Measurements from ENCODE around the gene STK38.
"Not testable (repeated sequence)": the region's sequence is repeated elsewhere in the genome, so short reads cannot be mapped to it uniquely, and the experiment has no call there.

The STK38 gene

GRCh38 chr6:36452897-36453296 is 94.4 kb downstream of the STK38 start:
- H3K27me3 ChIP-seq (ENCODE audit: control insufficient read depth in 5 of 5, insufficient read depth in 4 of 5, low read length in 5 of 5); H3K4me1 ChIP-seq (ENCODE audit: control insufficient read depth in 5 of 5, insufficient read depth in 5 of 5, low read length in 5 of 5); H3K4me3 ChIP-seq (ENCODE audit: low read depth in 1 of 5, low read length in 5 of 5); H3K9ac ChIP-seq (ENCODE audit: low read length in 5 of 5); H3K27ac ChIP-seq (ENCODE audit: low read depth, low read length); H3K9me3 ChIP-seq (ENCODE audit: control insufficient read depth in 5 of 5, low read length in 5 of 5): not testable (repeated sequence)
- peaks cover 0 to 21% (median 2%) of the 10 kb centered on the region in 5 donors for H3K36me3 ChIP-seq (ENCODE audit: control insufficient read depth in 5 of 5, insufficient read depth in 5 of 5, low read length in 5 of 5)

DNA sequence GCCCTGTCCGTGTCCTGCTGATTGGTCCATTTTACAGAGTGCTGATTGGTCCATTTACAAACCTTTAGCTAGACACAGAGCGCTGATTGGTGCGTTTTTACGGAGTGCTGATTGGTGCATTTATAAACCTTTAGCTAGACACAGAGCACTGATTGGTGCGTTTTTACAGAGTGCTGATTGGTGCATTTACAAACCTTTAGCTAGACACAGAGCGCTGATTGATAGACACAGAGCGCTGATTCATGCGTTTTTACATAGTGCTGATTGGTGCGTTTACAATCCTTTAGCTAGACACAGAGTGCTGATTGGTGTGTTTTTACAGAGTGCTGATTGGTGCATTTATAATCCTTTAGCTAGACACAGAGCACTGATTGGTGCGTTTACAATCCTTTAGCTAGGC is 98.1 kb downstream of the STK38 start:
- not testable (repeated sequence) for H3K4me3 ChIP-seq (ENCODE audit: low read depth in 1 of 5, low read length in 5 of 5); H3K27ac ChIP-seq (ENCODE audit: low read depth, low read length); H3K27me3 ChIP-seq (ENCODE audit: control insufficient read depth in 5 of 5, insufficient read depth in 4 of 5, low read length in 5 of 5); H3K9ac ChIP-seq (ENCODE audit: low read length in 5 of 5); H3K9me3 ChIP-seq (ENCODE audit: control insufficient read depth in 5 of 5, low read length in 5 of 5)
- Histone ChIP-seq H3K36me3 (ENCODE audit: control insufficient read depth in 5 of 5, insufficient read depth in 5 of 5, low read length in 5 of 5) (peaks cover 0 to 14% (median 0%) of the 10 kb centered on the region in 5 donors), H3K4me1 (ENCODE audit: control insufficient read depth in 5 of 5, insufficient read depth in 5 of 5, low read length in 5 of 5) (peaks cover 5 to 23% (median 14%) of the 10 kb centered on the region in 5 donors)

- Histone ChIP-seq H3K36me3 (ENCODE audit: control insufficient read depth in 5 of 5, insufficient read depth in 5 of 5, low read length in 5 of 5) (peaks cover 0 to 6% (median 0%) of the 10 kb centered on the region in 5 donors), H3K27ac (ENCODE audit: low read depth, low read length) (peak overlapping the region; percentile 100), H3K9ac (ENCODE audit: low read length in 5 of 5) (no peak overlapping the region), H3K27me3 (ENCODE audit: control insufficient read depth in 5 of 5, insufficient read depth in 4 of 5, low read length in 5 of 5) (no peaks in the 10 kb centered on the region), H3K9me3 (ENCODE audit: control insufficient read depth in 5 of 5, low read length in 5 of 5) (peaks cover 0 to 5% (median 0%) of the 10 kb centered on the region in 5 donors), H3K4me3 (ENCODE audit: low read depth in 1 of 5, low read length in 5 of 5) (no peak overlapping the region), H3K4me1 (ENCODE audit: control insufficient read depth in 5 of 5, insufficient read depth in 5 of 5, low read length in 5 of 5) (peaks cover 8 to 43% (median 40%) of the 10 kb centered on the region in 5 donors)
Observed at GRCh38 chr6:36445621-36446020, 101.7 kb downstream of the STK38 start.

GRCh38 chr6:36444470-36444869 is 102.8 kb downstream of the STK38 start:
- peaks cover 8 to 43% (median 40%) of the 10 kb centered on the region in 5 donors for H3K4me1 ChIP-seq (ENCODE audit: control insufficient read depth in 5 of 5, insufficient read depth in 5 of 5, low read length in 5 of 5)
- peaks cover 0 to 5% (median 0%) of the 10 kb centered on the region in 5 donors for H3K36me3 ChIP-seq (ENCODE audit: control insufficient read depth in 5 of 5, insufficient read depth in 5 of 5, low read length in 5 of 5)
- H3K9me3 ChIP-seq (ENCODE audit: control insufficient read depth in 5 of 5, low read length in 5 of 5) = peaks cover 0 to 5% (median 0%) of the 10 kb centered on the region in 5 donors
- peak overlapping the region; percentile 93 to 98 (median 97) for H3K4me3 ChIP-seq (ENCODE audit: low read depth in 1 of 5, low read length in 5 of 5)
- peak overlapping the region; percentile 84 to 97 (median 96) for H3K9ac ChIP-seq (ENCODE audit: low read length in 5 of 5)
- H3K27me3 ChIP-seq (ENCODE audit: control insufficient read depth in 5 of 5, insufficient read depth in 4 of 5, low read length in 5 of 5) = no peaks in the 10 kb centered on the region
- peak overlapping the region; percentile 100 for H3K27ac ChIP-seq (ENCODE audit: low read depth, low read length)
